T-helper 1 cell treated with Interleukin-12 subunit alpha and Interleukin-12 subunit beta and Interleukin-4 antibody, amounts not matched to agents 30 μg/mL and 1 μg/mL, for 36 hours (primary cell): Measurements from ENCODE around the gene ATF7IP2.
"Not testable (repeated sequence)": the region's sequence is repeated elsewhere in the genome, so short reads cannot be mapped to it uniquely, and the experiment has no call there.

ENCODE experiments used
- H3K27ac Mint-ChIP-seq: one replicate; pipeline ENCODE4 v1.8.0; 2021; ENCODE audit warnings: mild to moderate bottlenecking, mixed read lengths
- H3K27me3 Mint-ChIP-seq: one replicate; pipeline ENCODE4 v1.8.0; 2021; ENCODE audit warnings: low read depth, mixed read lengths
- H3K36me3 Mint-ChIP-seq: one replicate; pipeline ENCODE4 v1.8.0; 2021; ENCODE audit warnings: low read depth, mixed read lengths
- H3K4me1 Mint-ChIP-seq: one replicate; pipeline ENCODE4 v1.8.0; 2021; ENCODE audit warnings: low read depth, mixed read lengths
- H3K4me3 Mint-ChIP-seq: one replicate; pipeline ENCODE4 v1.8.0; 2021; ENCODE audit warnings: mild to moderate bottlenecking, moderate library complexity, mixed read lengths
- H3K9me3 Mint-ChIP-seq: one replicate; pipeline ENCODE4 v1.8.0; 2021; ENCODE audit warnings: mixed read lengths

ATF7IP2 gene, protein sequence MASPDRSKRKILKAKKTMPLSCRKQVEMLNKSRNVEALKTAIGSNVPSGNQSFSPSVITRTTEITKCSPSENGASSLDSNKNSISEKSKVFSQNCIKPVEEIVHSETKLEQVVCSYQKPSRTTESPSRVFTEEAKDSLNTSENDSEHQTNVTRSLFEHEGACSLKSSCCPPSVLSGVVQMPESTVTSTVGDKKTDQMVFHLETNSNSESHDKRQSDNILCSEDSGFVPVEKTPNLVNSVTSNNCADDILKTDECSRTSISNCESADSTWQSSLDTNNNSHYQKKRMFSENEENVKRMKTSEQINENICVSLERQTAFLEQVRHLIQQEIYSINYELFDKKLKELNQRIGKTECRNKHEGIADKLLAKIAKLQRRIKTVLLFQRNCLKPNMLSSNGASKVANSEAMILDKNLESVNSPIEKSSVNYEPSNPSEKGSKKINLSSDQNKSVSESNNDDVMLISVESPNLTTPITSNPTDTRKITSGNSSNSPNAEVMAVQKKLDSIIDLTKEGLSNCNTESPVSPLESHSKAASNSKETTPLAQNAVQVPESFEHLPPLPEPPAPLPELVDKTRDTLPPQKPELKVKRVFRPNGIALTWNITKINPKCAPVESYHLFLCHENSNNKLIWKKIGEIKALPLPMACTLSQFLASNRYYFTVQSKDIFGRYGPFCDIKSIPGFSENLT

DNA sequence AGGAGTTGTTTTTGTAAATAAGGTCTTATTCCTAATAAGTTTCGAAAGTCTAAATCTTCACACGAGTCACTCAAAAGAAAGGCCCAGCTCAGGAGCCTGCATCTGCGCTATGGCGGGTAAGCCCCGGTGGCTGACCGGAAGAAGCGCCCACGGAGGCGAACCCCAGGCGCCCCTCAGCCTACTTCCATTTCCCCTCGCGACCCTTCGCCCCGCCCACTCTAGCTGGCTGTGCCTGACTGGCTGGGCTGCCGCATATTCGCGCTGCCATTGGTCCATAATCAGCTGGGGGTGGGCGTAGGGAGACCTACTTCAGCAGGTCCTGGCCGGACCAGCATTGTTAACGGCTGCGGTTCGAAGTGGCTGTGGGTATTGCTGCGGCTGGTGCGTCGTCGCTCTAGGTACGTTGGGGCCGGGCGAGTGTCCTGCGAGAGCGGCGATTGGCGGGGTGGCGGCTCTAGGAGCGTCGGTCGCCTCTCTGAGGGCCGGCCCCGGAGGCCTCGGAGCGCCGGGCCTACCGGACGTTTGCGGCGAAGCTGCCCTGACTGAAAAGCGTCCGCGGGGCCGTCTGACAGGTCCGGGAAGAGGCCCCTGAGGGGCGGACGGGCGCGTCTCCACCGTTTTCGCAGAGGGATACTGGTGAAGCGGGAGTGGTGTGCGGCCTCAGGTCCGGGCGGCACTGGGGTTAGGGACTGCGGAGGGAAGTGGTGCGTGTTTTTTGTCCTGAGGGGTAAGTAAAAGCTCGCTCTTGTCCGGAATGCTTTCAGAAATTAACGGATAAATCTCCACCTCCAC, at the start of gene ATF7IP2:
Gene ATF7IP2 (plus strand): TSS at position 337 of the 792 bp plus-strand sequence. CDS start 44,560 bp downstream, outside the sequence.
- H3K36me3 Mint-ChIP-seq: peaks cover 26% of the 10 kb centered on the region
- peak within 1 kb of the TSS; percentile 97 for H3K4me3 Mint-ChIP-seq
- no peaks in the 10 kb centered on the region for H3K9me3 Mint-ChIP-seq
- peak within 1 kb of the TSS; percentile 97 for H3K27ac Mint-ChIP-seq
- no peaks in the 10 kb centered on the region for H3K27me3 Mint-ChIP-seq
- peaks cover 34% of the 10 kb centered on the region for H3K4me1 Mint-ChIP-seq

- Mint-ChIP-seq H3K27me3 (no peaks in the 10 kb centered on the region), H3K9me3 (peaks cover 30% of the 10 kb centered on the region), H3K4me1 (peaks cover 4% of the 10 kb centered on the region), H3K4me3 (no peak overlapping the region), H3K36me3 (peaks cover 21% of the 10 kb centered on the region), H3K27ac (no peak overlapping the region)
These were observed 47.4 kb upstream of the ATF7IP2 start for GRCh38 chr16:10338426-10338825.

DNA sequence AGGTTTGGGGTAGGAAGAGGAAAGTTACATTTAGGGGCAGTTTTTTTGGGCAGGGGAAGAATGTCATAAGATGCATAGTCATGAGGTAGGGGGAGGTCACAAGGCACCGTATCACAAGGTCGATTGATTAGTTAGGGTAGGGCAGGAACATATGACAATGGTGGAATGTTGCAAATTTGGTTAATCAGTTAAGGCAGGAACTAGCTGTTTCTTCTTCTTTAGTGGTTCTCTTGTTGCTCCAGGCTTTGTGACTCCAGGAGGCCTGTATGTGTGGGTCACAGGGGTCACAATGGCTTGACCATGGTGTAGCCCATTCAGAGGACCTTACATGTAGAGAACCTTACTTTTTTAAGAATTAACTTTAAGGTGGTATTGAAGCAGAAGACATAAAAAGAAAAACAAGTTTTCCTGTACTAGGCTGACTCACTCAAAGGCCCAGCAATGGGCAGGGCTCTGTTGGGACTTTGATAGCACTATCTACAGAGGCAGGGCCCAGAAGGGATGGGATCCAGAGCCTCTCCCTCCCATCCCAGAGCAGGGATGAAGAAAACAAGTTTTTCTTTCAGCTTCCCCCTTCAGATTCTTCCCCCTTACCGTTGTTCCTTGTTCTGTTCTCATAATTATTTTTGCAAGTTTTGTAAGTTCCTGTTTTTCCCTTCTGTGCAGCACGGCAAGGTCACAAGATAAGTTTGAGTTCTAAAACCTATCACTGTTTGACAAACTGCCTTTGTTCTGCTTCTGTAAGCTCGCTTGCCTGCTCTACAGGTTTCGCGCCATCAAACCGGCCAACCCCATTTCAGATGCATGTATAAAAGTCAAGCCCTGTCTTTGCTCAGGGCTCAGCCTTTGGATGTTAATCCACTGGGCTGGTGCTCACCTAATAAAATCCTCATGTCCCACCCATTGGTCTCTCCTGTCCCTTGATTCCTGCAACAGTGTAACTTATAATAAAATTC, 45.8 kb upstream of the ATF7IP2 start:
- Mint-ChIP-seq H3K4me1 (no peaks in the 10 kb centered on the region), H3K27ac (no peak overlapping the region), H3K4me3 (no peak overlapping the region), H3K27me3 (no peaks in the 10 kb centered on the region), H3K36me3 (peaks cover 23% of the 10 kb centered on the region), H3K9me3 (peaks cover 42% of the 10 kb centered on the region)

DNA sequence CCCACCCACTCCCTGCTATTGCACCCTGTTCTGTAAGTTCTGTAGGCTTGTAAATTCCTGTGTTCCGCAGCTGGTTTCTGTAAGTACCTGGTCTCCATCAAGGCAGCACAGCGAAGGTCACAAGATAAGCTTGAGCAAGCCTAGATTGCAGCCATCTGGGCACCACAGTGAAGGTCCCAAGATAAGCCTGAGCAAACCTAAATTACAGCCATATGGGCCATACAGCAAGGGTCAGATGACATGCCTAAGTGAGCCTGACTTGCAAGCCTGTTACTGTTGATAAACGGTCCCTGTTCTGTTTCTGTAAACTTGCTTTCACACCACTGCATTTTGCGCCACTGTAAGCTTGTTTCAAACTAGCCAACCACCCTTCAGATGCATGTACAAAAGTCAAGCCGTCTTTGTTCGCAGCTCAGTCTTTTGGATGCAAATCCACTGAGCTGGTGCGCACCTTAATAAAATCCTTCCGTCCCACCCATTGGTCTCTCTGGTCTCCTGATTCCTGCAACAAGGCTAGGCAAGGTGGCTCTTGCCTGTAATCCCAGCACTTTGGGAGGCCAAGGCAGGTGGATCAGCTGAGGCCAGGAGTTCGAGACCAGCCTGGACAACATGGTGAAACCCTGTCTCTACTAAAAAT, 42.6 kb upstream of the ATF7IP2 start:
- peaks cover 23% of the 10 kb centered on the region for H3K36me3 Mint-ChIP-seq
- no peak overlapping the region for H3K4me3 Mint-ChIP-seq
- H3K9me3 Mint-ChIP-seq: peaks cover 53% of the 10 kb centered on the region
- H3K4me1 Mint-ChIP-seq: peaks cover 1% of the 10 kb centered on the region
- no peak overlapping the region for H3K27ac Mint-ChIP-seq
- peaks cover 4% of the 10 kb centered on the region for H3K27me3 Mint-ChIP-seq

DNA sequence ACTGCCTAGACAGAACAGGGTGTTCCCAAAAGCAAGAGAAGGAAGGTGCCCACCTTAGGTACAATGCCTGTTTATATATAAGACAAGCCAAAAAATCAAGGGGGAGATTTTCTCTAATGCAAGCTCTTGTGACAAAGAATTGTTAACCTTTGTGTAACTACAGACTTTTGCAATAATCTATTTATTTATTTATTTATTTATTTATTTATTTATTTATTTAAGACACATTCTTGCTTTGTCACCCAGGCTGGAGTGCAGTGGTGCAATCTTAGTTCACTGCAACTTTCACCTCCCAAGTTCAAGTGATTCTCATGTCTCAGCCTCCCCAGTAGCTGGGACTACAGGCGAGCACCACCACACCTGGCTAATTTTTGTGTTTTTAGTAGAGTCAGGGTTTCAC, 41.2 kb upstream of the ATF7IP2 start:
- H3K4me1 Mint-ChIP-seq, H3K4me3 Mint-ChIP-seq, H3K27ac Mint-ChIP-seq, H3K27me3 Mint-ChIP-seq: not testable (repeated sequence)
- Mint-ChIP-seq H3K9me3 (peaks cover 46% of the 10 kb centered on the region), H3K36me3 (peaks cover 18% of the 10 kb centered on the region)

GRCh38 chr16:10345629-10346028, 40.2 kb upstream of the ATF7IP2 start:
- H3K4me1 Mint-ChIP-seq: peaks cover 1% of the 10 kb centered on the region
- H3K9me3 Mint-ChIP-seq: peaks cover 40% of the 10 kb centered on the region
- H3K27ac Mint-ChIP-seq: no peak overlapping the region
- H3K27me3 Mint-ChIP-seq: peaks cover 4% of the 10 kb centered on the region
- no peak overlapping the region for H3K4me3 Mint-ChIP-seq
- H3K36me3 Mint-ChIP-seq: peaks cover 12% of the 10 kb centered on the region

DNA sequence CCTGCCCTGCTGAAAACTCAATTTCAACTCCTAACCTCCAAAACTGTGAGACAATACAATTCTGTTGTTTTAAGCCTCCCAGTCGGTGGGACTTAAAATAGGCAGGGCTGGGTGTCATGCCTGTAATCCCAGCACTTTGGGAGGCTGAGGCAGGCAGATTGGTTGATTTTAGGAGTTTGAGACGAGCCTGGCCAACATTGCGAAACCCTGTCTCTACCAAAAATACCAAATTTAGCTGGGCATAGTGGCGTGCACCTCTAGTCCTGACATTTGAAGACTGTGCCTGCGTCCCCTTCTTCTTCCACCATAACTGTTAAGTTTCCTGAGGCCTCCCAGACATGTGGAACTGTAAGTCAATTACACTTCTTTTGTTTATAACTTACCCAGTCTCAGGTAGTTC, 36.0 kb upstream of the ATF7IP2 start:
- H3K4me3 Mint-ChIP-seq: no peak overlapping the region
- H3K27ac Mint-ChIP-seq: no peak overlapping the region
- peaks cover 1% of the 10 kb centered on the region for H3K4me1 Mint-ChIP-seq
- H3K36me3 Mint-ChIP-seq: peaks cover 1% of the 10 kb centered on the region
- peaks cover 4% of the 10 kb centered on the region for H3K27me3 Mint-ChIP-seq
- H3K9me3 Mint-ChIP-seq: peaks cover 12% of the 10 kb centered on the region

- H3K9me3 Mint-ChIP-seq: peaks cover 4% of the 10 kb centered on the region
- H3K27ac Mint-ChIP-seq: no peak overlapping the region
- H3K4me1 Mint-ChIP-seq: peaks cover 1% of the 10 kb centered on the region
- H3K36me3 Mint-ChIP-seq: no peaks in the 10 kb centered on the region
- H3K4me3 Mint-ChIP-seq: no peak overlapping the region
- no peaks in the 10 kb centered on the region for H3K27me3 Mint-ChIP-seq
These were observed 33.6 kb upstream of the ATF7IP2 start for GRCh38 chr16:10352262-10352661.

DNA sequence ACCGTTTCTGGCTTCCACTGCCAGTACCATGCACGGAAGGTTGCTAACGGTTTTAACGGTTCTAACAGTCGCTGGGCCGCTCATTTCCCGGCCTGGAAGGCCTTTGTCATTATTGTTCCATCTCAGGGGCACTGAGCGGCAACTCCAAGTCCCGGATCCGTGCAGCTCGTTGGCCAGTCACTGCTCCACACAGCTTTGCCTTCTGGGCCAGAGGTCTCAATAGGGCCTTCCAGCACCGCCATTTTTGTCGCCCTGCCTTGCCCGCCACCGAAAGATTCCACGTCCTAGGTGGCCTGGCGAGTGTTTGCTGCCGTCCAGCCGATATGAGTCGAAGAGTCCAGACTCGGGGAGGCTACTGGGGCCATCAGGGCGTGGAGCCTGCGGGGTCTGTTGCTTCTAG, 30.3 kb upstream of the ATF7IP2 start:
- no peak overlapping the region for H3K4me3 Mint-ChIP-seq
- no peak overlapping the region for H3K27ac Mint-ChIP-seq
- peaks cover 12% of the 10 kb centered on the region for H3K9me3 Mint-ChIP-seq
- no peaks in the 10 kb centered on the region for H3K4me1 Mint-ChIP-seq
- H3K36me3 Mint-ChIP-seq: peaks cover 2% of the 10 kb centered on the region
- no peaks in the 10 kb centered on the region for H3K27me3 Mint-ChIP-seq

GRCh38 chr16:10356870-10357842, 28.7 kb upstream of the ATF7IP2 start:
- Mint-ChIP-seq H3K9me3 (peaks cover 14% of the 10 kb centered on the region), H3K27me3 (no peaks in the 10 kb centered on the region), H3K4me3 (no peak overlapping the region), H3K27ac (no peak overlapping the region), H3K4me1 (peaks cover 7% of the 10 kb centered on the region), H3K36me3 (peaks cover 6% of the 10 kb centered on the region)

DNA sequence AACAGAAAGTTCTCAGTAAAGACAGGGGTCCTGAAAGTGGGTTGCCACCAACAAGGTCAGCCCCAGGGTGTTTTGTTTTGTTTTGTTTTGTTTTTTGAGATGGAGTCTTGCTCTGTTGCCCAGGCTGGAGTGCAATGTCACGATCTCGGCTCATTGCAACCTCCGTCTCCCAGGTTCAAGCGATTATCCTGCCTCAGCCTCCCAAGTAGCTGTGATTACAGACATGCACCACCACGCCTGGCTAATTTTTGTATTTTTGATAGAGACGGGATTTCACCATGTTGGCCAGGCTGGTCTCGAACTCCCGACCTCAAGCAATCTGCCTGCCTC, 24.1 kb upstream of the ATF7IP2 start:
- peak overlapping the region; percentile 68 for H3K27ac Mint-ChIP-seq

GRCh38 chr16:10362077-10362863, 23.6 kb upstream of the ATF7IP2 start:
- Mint-ChIP-seq H3K27ac (peak overlapping the region; percentile 68), H3K27me3 (no peaks in the 10 kb centered on the region), H3K4me1 (peaks cover 10% of the 10 kb centered on the region), H3K36me3 (peaks cover 9% of the 10 kb centered on the region), H3K4me3 (peak overlapping the region; percentile 46), H3K9me3 (peaks cover 12% of the 10 kb centered on the region)

More for the DNA sequence above, 24.1 kb upstream of the ATF7IP2 start:
- H3K36me3 Mint-ChIP-seq, H3K27me3 Mint-ChIP-seq: not testable (repeated sequence)
- Mint-ChIP-seq H3K9me3 (peaks cover 15% of the 10 kb centered on the region), H3K4me3 (peak overlapping the region; percentile 46), H3K4me1 (peaks cover 10% of the 10 kb centered on the region)
